ENCODE results near the gene INO80.

GRCh38 chr15:41025393-41025792 is 90.7 kb downstream of the INO80 start:
- TF ChIP-seq CTCF (conservative IDR thresholded peaks at IDR 0.05 in 1 of 2, IDR thresholded peaks at IDR 0.05 in 1 of 2; ENCODE audit: low read depth in 1 of 2, low read length in 2 of 2) (no peak), EZH2 (IDR thresholded peaks at IDR 0.05; ENCODE audit: low read length, missing control alignments) (no peak)

All from fibroblast of lung (primary cell).